Uterus (tissue), 4 donors: ENCODE measurements around the gene POLK. TPM values are rescaled to one million over a fixed set of nuclear protein-coding genes. Genes with fewer than 3 reads are reported as not detected.

Experiments used
- DNase-seq, 2 donors: peaks; one replicate each; pipeline ENCODE4 v3.0.0-alpha.2; 2019 to 2020
- H3K27ac ChIP-seq, 2 donors: fragments of 200-600 bp; sonication (generic); 1 replicate in 1 of 2; 2 replicates in 1 of 2; pipeline ENCODE4 v1.5.1; 2016 to 2018
- H3K27me3 ChIP-seq, 2 donors: fragments of 200-600 bp; sonication (generic); one replicate each; pipeline ENCODE4 v1.5.1; 2018 to 2019; ENCODE audit warnings: control low read depth in 1 of 2
- H3K36me3 ChIP-seq, 2 donors: fragments of 200-600 bp; sonication (generic); one replicate each; pipeline ENCODE4 v1.5.1; 2019; ENCODE audit warnings: control low read depth in 1 of 2
- H3K4me1 ChIP-seq, 2 donors: fragments of 200-600 bp; sonication (generic); one replicate each; pipeline ENCODE4 v1.5.1; 2018 to 2019; ENCODE audit warnings: control low read depth in 1 of 2
- H3K4me3 ChIP-seq, 2 donors: fragments of 200-600 bp; sonication (generic); 1 replicate in 1 of 2; 2 replicates in 1 of 2; pipeline ENCODE4 v1.5.1; 2018 to 2019; ENCODE audit warnings: mild to moderate bottlenecking in 1 of 2
- H3K9me3 ChIP-seq, 2 donors: fragments of 200-600 bp; sonication (generic); one replicate each; pipeline ENCODE4 v1.5.1; 2019; ENCODE audit warnings: control low read depth in 1 of 2
- CTCF ChIP-seq, 4 experiments: fragments of 200-600 bp in 2 of 4; fragments of 450-650 bp in 2 of 4; sonication (generic) in 2 of 4; IDR thresholded peaks; one replicate each; pipeline ENCODE4 v1.5.1; 2016 to 2019; ENCODE audit warnings: antibody characterized with exemption in 4 of 4, mild to moderate bottlenecking in 2 of 4, moderate library complexity in 1 of 4
- POLR2A ChIP-seq, 2 donors: fragments of 450-650 bp; IDR thresholded peaks; one replicate each; pipeline ENCODE4 v1.6.1; 2016; ENCODE audit warnings: antibody characterized with exemption in 2 of 2, mild to moderate bottlenecking in 1 of 2, moderate library complexity in 1 of 2
- intact Hi-C: fragments of 100-400 bp; cut with DNase I; formaldehyde crosslinking; loops from one replicate; pipeline ENCODE4 v1.15.1; 2023; ENCODE audit warnings: low total_unique reads
- total RNA-seq, 4 donors: library from RNA; depleted of rRNA in 3 of 4; stranded (reverse); fragments of >200 nt in 3 of 4; gene quantifications; one replicate each; pipeline versions ENCODE4 v1.1.0 to v1.2.4, GENCODE V29; 2014 to 2023
- donor health status: DM: yes; HTN: yes; CAD: no.

Gene POLK
- total RNA-seq, 4 donors from 2014 or later, result 27.9 to 81.6 (median 58.2) TPM

GRCh38 chr5:75523275-75523674, 11.6 kb downstream of the POLK start:
- intact Hi-C loops, result no loop called here
- Histone ChIP-seq H3K9me3 (peaks cover 0 to 22% of the 10 kb centered on the region in 2 donors), H3K27ac (no peak overlapping the region), H3K27me3 (no peaks in the 10 kb centered on the region), H3K4me3 (no peak overlapping the region), H3K36me3 (no peaks in the 10 kb centered on the region), H3K4me1 (no peaks in the 10 kb centered on the region)
- no peak for TF ChIP-seq POLR2A (IDR thresholded peaks at IDR 0.05)
- TF ChIP-seq CTCF (IDR thresholded peaks at IDR 0.05), result no peak
- no peak for DNase-seq

GRCh38 chr5:75524071-75524470, 12.4 kb downstream of the POLK start:
- Histone ChIP-seq H3K4me3 (no peak overlapping the region), H3K27me3 (no peaks in the 10 kb centered on the region), H3K4me1 (no peaks in the 10 kb centered on the region), H3K27ac (no peak overlapping the region), H3K36me3 (no peaks in the 10 kb centered on the region), H3K9me3 (peaks cover 0 to 22% of the 10 kb centered on the region in 2 donors)
- DNase-seq, result no peak
- TF ChIP-seq CTCF (IDR thresholded peaks at IDR 0.05), result no peak
- no peak for TF ChIP-seq POLR2A (IDR thresholded peaks at IDR 0.05)
- intact Hi-C loops, result no loop called here

- no peak for DNase-seq
- no peak overlapping the region for H3K27ac ChIP-seq
- no peaks in the 10 kb centered on the region for H3K4me1 ChIP-seq
- peaks cover 0 to 22% of the 10 kb centered on the region in 2 donors for H3K9me3 ChIP-seq
- no peaks in the 10 kb centered on the region for H3K27me3 ChIP-seq
- no peak overlapping the region for H3K4me3 ChIP-seq
- intact Hi-C loops, result no loop called here
- no peaks in the 10 kb centered on the region for H3K36me3 ChIP-seq
- TF ChIP-seq CTCF (IDR thresholded peaks at IDR 0.05) (no peak), POLR2A (IDR thresholded peaks at IDR 0.05) (no peak)
Measured at GRCh38 chr5:75524591-75524990, 12.9 kb downstream of the POLK start.

GRCh38 chr5:75525344-75525743, 13.7 kb downstream of the POLK start:
- Histone ChIP-seq H3K27ac (no peak overlapping the region), H3K36me3 (no peaks in the 10 kb centered on the region), H3K9me3 (peaks cover 0 to 18% of the 10 kb centered on the region in 2 donors), H3K27me3 (no peaks in the 10 kb centered on the region), H3K4me1 (no peaks in the 10 kb centered on the region), H3K4me3 (no peak overlapping the region)
- DNase-seq, result no peak
- intact Hi-C loops, result no loop called here
- no peak for TF ChIP-seq POLR2A (IDR thresholded peaks at IDR 0.05)
- TF ChIP-seq CTCF (IDR thresholded peaks at IDR 0.05), result no peak

- Histone ChIP-seq H3K4me1 (no peaks in the 10 kb centered on the region), H3K9me3 (peaks cover 0 to 11% of the 10 kb centered on the region in 2 donors), H3K36me3 (no peaks in the 10 kb centered on the region), H3K27ac (no peak overlapping the region), H3K4me3 (no peak overlapping the region), H3K27me3 (no peaks in the 10 kb centered on the region)
- TF ChIP-seq CTCF (IDR thresholded peaks at IDR 0.05) (no peak), POLR2A (IDR thresholded peaks at IDR 0.05) (no peak)
- intact Hi-C loops, result no loop called here
- no peak for DNase-seq
Measured at GRCh38 chr5:75526070-75526469, 14.4 kb downstream of the POLK start.
